GM18505 (cell line): ENCODE measurements around the gene SLAMF6.
A peak's percentile ranks its signal among the peaks of the same experiment; 100 is the strongest.

ENCODE experiments used
- ATAC-seq: cut with Tn5 transposase; IDR thresholded peaks from one replicate; pipeline ENCODE4 v1.9.1; 2021; ENCODE audit not compliant: unreplicated experiment
- POLR2A ChIP-seq: IDR thresholded peaks from 4 replicates; pipeline ENCODE4 v1.6.1; 2011; ENCODE audit warnings: borderline replicate concordance; ENCODE audit not compliant: insufficient read depth, insufficient read length; ENCODE audit errors: extremely low read depth

SLAMF6 gene

DNA sequence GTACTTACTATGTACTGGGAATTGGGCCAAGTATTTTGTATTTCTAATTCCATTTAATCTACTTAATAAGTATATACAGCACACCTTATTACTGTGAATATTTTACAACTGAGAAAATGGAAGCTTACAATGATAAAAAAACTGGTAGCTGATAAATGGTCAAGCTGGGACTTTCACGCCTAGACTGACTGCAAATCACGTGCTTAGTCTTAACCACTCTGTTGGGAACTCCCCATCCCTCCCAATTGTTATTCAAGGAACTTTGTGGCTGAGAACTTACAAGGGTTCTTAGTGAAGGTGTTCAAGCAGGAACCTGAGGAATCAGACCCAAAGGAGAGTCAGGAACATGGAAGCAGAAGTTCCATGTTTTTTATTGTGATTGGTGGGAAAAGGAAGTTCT lies 29.4 kb upstream of the SLAMF6 start:
- ATAC-seq, result no peak
- TF ChIP-seq POLR2A, result no peak

DNA sequence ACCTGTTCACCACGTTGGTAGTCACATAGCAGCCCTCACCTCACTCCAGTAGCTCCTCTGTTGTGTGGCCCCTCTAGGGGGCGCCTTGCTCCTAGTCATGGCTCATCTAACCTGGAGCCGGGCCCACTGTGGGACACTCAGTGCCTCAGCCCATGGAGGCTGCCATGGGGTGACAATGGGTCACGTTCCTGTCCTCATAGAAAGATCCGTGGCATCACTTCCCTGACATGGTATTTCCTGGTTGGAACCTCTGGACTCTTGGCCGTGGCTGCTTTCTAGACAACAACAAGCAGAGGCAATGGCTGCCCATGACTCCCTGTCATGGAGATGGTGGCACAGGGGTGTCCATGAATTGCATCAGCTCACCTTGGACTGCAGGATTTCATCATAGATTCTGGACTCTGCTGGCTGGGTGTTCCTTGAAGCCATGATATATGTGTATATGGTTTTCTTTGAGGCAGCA lies 27.5 kb upstream of the SLAMF6 start:
- ATAC-seq, result no peak
- TF ChIP-seq POLR2A, result no peak

DNA sequence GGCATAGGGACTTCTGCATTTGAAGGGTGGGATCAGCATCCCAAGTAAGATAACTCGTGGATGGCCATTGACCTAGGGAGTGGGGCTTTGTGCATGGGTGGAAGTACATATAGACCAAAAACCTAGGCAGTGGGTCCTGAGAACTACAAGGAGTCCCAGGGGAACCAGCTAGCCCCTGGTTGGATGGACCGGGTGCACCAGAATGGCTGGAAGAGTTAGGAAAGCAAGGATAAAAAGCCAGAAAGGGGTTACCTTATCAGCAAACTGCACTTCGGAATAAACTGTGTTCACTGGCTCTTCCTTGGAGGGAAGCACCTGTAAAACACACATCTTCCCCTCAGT lies 26.6 kb upstream of the SLAMF6 start:
- no peak for ATAC-seq
- no peak for TF ChIP-seq POLR2A

DNA sequence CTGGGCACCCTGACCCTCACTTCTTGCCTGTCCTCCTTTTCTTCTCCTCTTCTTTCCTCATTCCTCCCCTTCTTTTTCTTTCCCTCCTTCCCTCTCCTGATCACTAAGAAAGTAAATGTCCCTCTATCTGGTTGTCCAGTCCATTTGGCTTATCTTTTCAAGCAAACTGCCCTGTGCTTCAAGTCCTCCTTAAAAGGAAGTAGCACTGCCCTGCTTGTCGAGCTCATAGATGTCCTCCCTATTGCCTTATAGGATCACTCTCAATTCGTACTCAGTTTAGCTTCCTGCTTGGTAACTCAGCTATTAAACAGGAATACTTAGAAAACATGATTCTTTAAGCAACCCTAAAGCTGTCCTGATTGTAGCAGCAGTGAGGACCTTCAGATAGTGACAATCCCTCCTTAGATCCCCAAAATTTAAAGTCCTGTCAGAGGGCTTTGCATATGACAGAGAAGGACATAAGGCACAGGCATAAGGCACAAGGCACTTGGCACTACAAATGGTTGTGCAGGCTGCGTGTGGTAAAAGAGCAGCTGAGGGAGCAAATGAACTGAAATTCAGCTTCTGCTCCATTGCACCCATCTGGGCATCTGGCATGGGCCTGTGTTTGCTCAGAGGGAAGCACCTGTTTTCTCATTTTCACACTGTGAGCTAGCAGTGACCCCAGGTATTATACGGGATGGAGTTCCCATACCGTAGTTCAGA lies 26.1 kb upstream of the SLAMF6 start:
- peak; percentile 49 for ATAC-seq
- TF ChIP-seq POLR2A, result peak; percentile 27

DNA sequence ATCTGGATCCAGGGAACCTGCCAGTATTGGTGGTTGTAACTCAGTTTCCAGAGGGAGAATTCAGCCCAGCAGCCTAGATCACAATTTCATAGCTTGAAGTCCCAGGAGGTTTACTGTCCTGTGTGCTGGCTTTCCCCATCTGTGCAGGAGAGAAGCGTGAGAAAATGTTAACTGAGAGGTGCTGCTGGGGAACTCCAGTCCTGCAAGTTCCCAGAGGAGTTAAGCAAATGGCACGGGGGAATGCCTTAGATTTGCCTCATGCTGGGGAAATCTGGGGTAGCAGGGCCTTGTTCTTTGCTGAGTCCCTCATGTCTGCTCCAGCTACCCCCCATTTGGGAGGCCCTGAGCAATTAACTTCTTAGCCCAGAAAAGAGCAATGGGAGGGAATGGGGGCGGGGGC lies 25.1 kb upstream of the SLAMF6 start:
- no peak for ATAC-seq
- peak; percentile 44 for TF ChIP-seq POLR2A

DNA sequence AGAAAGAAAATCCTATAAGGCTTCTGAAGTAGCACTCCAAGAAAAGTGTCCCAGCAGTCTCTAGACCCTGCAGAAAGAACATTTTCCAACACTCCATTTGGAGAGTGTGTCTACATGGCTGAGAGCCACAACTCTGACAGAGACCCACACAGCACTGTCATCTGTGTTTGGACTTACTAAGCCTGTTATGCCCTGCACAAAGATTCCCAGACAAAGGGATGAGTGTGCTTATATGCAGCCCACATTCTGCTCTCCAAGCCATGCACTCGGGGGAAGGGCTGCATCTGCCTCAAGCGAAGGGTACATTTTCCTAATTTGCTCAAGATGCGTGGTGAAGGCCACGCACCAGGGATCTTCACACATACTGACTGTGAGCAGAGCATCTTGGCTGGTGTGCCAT lies 24.4 kb upstream of the SLAMF6 start:
- no peak for ATAC-seq
- no peak for TF ChIP-seq POLR2A

DNA sequence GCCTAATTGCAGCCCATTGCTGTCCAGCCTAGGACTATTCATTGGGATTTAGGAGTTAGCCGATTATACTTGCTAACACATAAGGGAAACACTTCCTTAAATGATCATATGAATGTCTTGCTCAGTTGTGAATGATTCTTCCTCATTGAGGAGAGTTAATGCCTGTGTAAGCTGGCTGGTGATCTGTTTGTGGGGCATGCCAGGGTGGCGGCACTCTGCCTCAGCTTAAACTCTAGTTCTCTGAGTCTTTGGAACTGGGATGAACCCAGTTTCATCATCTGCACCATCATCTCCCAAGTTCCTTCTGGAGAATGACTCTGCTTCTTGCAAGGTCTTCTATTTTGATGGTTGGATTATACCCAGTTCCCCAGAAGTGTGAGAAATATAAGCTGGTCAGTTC lies 23.9 kb upstream of the SLAMF6 start:
- ATAC-seq, result no peak
- TF ChIP-seq POLR2A, result no peak

DNA sequence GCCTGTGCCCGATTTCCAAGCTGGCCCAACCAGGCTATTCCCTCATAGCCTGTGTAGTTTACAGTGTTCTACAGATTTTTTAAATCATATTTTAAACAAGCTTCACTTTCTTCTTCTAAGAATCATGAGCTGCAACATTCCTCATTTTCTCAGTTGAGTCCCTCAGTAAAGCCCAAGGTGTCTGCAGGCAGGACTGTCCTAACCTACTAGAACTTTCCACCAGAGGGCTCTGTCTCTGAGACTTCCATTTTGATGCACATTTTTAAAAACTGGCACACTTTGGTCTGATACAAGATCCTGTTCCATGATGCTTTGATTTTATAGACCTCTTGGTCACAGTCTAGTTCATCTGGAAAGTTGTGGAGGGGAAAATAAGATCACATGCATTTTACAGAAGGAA lies 21.6 kb upstream of the SLAMF6 start:
- no peak for TF ChIP-seq POLR2A

DNA sequence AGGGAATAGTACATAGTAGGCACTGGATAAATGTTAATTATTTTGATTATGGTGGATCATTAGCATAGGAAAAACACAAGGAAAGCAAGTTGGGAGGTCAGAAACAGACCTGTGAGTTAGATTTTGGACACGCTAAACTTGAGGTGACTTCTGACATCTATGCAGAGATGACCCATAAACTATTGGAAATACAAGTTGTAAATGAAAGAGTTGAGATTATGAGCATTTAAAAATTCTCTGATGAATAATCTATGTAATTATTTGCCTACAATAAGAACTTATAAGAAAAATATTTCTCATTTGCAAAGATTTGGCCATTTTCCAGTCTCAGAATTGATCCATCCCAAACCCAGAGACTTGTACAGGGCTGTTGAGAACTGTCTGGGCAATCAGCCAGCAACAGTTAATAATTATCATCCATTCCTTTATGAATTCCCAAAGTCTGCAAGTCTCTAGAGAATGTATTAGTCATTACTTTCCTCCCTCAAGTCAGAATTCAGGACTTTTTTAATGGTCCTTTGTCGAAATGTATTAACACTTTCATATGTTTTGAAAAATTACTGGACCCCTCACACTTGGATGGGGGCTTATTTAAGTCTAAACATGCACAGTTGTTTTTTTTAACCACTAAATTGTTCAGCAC lies 19.4 kb upstream of the SLAMF6 start:
- no peak for TF ChIP-seq POLR2A
- ATAC-seq, result no peak

More for the DNA sequence above, 21.6 kb upstream of the SLAMF6 start:
- ATAC-seq, result no peak

DNA sequence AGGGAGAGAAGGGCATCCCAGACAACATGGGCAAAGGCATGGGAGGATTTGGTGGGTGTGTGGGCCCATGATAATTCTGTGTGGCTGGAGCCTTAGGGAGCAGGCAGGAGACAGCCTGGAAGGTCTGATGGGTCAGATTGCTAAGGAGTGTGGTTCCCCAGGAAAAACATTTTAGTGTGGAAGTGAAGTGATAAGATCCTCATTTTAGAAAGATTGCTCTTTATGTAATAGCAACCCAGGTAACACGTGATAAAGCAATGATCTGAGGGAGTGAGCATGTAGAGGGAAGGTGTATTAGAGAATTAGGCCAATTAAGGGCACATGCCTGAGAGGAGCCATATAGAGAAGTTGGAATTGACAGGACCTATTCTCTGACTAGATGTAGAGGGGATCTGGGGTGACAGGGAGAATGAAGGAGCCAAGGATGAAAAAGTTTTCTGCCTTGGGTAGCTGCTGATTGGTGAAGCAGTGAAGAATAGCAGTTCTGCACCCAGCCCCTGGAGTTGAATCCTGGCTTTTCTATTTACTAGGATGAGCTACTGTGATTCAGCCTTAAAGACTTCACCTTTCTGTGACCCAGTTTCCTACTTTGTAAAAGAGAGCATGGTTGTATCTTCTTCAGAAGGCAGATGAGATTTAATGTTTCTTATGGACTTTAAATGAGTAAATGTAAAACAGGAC lies 18.7 kb upstream of the SLAMF6 start:
- no peak for ATAC-seq
- no peak for TF ChIP-seq POLR2A

DNA sequence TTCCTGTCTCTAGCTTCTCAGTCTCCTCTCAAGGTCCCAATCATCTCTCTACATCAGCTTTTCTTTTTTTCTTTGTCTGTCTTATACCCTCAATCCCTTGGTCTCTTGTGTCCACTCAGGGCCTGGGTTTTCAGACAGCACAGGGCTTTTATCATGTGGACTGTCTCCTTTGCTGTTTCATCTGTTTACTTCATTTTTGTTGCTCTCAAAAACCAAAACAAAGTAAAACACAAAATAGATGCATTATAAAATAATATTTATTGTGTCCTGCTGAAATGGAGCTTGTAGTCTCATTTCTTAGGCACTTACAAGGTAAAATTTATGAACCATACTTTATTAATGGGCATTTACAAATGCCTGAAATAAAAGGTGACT lies 17.8 kb upstream of the SLAMF6 start:
- TF ChIP-seq POLR2A, result no peak
- ATAC-seq, result no peak

DNA sequence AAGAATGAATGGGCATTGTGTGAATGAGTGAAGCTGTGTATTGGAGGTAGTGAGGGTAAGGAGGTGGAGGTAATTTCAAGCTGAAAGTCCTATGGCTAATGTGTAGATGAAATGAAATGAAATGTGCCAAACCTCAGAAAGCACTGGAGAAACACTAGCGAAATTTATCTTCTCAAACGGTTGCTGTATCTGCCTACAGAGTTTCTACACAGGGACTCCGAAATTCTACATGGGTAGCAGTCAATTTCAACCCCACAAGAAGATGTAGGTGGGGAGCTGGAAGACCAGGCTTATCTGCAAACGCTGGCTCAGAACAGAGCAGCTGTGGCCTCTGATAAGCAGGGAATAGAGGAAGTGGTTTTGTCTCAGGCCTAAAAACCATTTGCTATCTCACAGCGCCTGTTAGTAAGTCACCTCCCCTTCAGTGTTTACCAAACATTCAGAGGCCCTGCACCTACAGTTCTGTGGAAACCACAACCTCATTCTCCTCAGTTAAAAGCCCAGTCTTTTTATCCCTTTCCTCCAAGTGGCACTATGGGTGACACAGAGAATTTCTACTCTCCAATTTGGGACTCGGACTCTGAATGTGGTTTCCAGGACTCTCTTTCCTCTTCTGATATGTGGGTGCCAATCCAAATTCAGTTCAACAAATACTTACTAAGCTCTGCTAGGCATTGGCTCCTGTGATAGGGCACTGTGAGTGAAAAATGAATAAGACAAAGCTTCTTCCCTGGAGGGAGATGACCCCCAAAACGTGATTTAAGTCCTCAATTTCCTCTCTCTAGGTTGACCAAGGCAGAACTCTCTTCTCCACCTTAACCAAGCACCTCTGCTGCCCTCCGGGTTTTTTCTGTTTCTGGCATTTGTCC lies 17.2 kb upstream of the SLAMF6 start:
- peak; percentile 75 for TF ChIP-seq POLR2A
- ATAC-seq, result peak; percentile 77

DNA sequence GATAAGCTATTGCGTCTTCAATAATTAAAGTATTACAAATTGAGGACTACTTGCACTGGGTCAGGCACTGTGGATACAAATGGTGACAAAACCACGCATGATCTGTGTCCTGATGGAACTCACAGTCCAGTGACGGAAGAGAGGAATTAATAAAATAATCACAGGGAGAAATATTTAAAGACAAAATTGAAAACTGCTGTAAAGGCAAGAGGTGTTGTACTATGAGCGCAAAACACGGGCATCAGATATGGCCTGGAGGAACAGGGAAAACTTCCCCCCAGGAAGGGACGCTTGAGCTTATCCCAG lies 16.6 kb upstream of the SLAMF6 start:
- TF ChIP-seq POLR2A, result no peak
- ATAC-seq, result no peak
